ENCODE data around the gene SPEF2. TPM values are rescaled to one million over a fixed set of nuclear protein-coding genes. Genes with fewer than 3 reads are reported as not detected.
A peak's percentile ranks its signal among the peaks of the same experiment; 100 is the strongest.

The SPEF2 gene
- total RNA-seq, 1 donor from 2014 or later = 6.9 TPM

GRCh38 chr5:35600591-35600990 lies 17.1 kb upstream of the SPEF2 start:
- Mint-ChIP-seq H3K27me3 (ENCODE audit: low read depth) (peaks cover 29% of the 10 kb centered on the region), H3K4me1 (no peaks in the 10 kb centered on the region), H3K36me3 (ENCODE audit: low read depth) (peaks cover 6% of the 10 kb centered on the region), H3K4me3 (no peak overlapping the region), H3K27ac (ENCODE audit: unreplicated experiment) (no peak overlapping the region), H3K9me3 (peaks cover 24% of the 10 kb centered on the region)
- TF ChIP-seq CTCF (conservative IDR thresholded peaks at IDR 0.05) = no peak
- DNase-seq (ENCODE audit: low read depth, low spot score) = no peak

GRCh38 chr5:35608881-35609779 lies 8.5 kb upstream of the SPEF2 start:
- H3K4me1 Mint-ChIP-seq = no peaks in the 10 kb centered on the region
- H3K4me3 Mint-ChIP-seq = no peak overlapping the region
- H3K27me3 Mint-ChIP-seq (ENCODE audit: low read depth) = peaks cover 6% of the 10 kb centered on the region
- no peak for DNase-seq (ENCODE audit: low read depth, low spot score)
- peaks cover 3% of the 10 kb centered on the region for H3K36me3 Mint-ChIP-seq (ENCODE audit: low read depth)
- H3K9me3 Mint-ChIP-seq = peaks cover 12% of the 10 kb centered on the region
- no peak for TF ChIP-seq CTCF (conservative IDR thresholded peaks at IDR 0.05)
- no peak overlapping the region for H3K27ac Mint-ChIP-seq (ENCODE audit: unreplicated experiment)

GRCh38 chr5:35617060-35617434 lies 616 bp upstream of the SPEF2 start:
- peaks cover 3% of the 10 kb centered on the region for H3K27me3 Mint-ChIP-seq (ENCODE audit: low read depth)
- H3K36me3 Mint-ChIP-seq (ENCODE audit: low read depth) = peaks cover 3% of the 10 kb centered on the region
- peak overlapping the region; percentile 97 for H3K4me3 Mint-ChIP-seq

GRCh38 chr5:35618304-35618636 lies 607 bp downstream of the SPEF2 start:
- Mint-ChIP-seq H3K9me3 (peaks cover 16% of the 10 kb centered on the region), H3K36me3 (ENCODE audit: low read depth) (peaks cover 3% of the 10 kb centered on the region), H3K27me3 (ENCODE audit: low read depth) (peaks cover 3% of the 10 kb centered on the region), H3K27ac (ENCODE audit: unreplicated experiment) (no peak overlapping the region), H3K4me1 (peaks cover 19% of the 10 kb centered on the region), H3K4me3 (peak overlapping the region; percentile 97)
- DNase-seq (ENCODE audit: low read depth, low spot score) = no peak
- no peak for TF ChIP-seq CTCF (conservative IDR thresholded peaks at IDR 0.05)

More at GRCh38 chr5:35617060-35617434, 616 bp upstream of the SPEF2 start:
- H3K27ac Mint-ChIP-seq (ENCODE audit: unreplicated experiment) = peak overlapping the region; percentile 65
- H3K4me1 Mint-ChIP-seq = peaks cover 19% of the 10 kb centered on the region
- DNase-seq (ENCODE audit: low read depth, low spot score) = no peak
- H3K9me3 Mint-ChIP-seq = peaks cover 16% of the 10 kb centered on the region
- no peak for TF ChIP-seq CTCF (conservative IDR thresholded peaks at IDR 0.05)

- Mint-ChIP-seq H3K4me3 (peak overlapping the region; percentile 97), H3K27me3 (ENCODE audit: low read depth) (peaks cover 3% of the 10 kb centered on the region), H3K9me3 (peaks cover 16% of the 10 kb centered on the region), H3K36me3 (ENCODE audit: low read depth) (peaks cover 3% of the 10 kb centered on the region), H3K27ac (ENCODE audit: unreplicated experiment) (no peak overlapping the region), H3K4me1 (peaks cover 19% of the 10 kb centered on the region)
- DNase-seq (ENCODE audit: low read depth, low spot score) = no peak
- no peak for TF ChIP-seq CTCF (conservative IDR thresholded peaks at IDR 0.05)
Measured at GRCh38 chr5:35618781-35619180, 1.1 kb downstream of the SPEF2 start.

All from neural crest cell (in vitro differentiated cells).